GM12864 (cell line): ENCODE measurements around the gene LXN.

Source experiments
- DNase-seq: peaks from one replicate; pipeline ENCODE4 v3.0.0-alpha.2; 2011; ENCODE audit warnings: low read depth
- H3K4me3 ChIP-seq: 2 replicates; pipeline ENCODE4 v1.5.1; 2011; ENCODE audit warnings: mild to moderate bottlenecking, low read depth, low read length, control low read depth
- CTCF ChIP-seq: IDR thresholded peaks from 2 replicates; pipeline ENCODE4 v1.5.1; 2011; ENCODE audit warnings: low read depth, mild to moderate bottlenecking, moderate library complexity, low read length, control low read depth, inconsistent platforms; ENCODE audit errors: missing control alignments

The LXN gene

GRCh38 chr3:158658889-158659288, 13.6 kb downstream of the LXN start:
- no peak overlapping the region for H3K4me3 ChIP-seq
- no peak for TF ChIP-seq CTCF
- DNase-seq, result no peak

- H3K4me3 ChIP-seq, result no peak overlapping the region
- DNase-seq, result no peak
- TF ChIP-seq CTCF, result no peak
These were observed 20.0 kb downstream of the LXN start for GRCh38 chr3:158652463-158652862.

GRCh38 chr3:158651192-158651591, 21.3 kb downstream of the LXN start:
- no peak for DNase-seq
- no peak overlapping the region for H3K4me3 ChIP-seq
- no peak for TF ChIP-seq CTCF

- no peak for DNase-seq
- TF ChIP-seq CTCF, result no peak
- H3K4me3 ChIP-seq, result no peak overlapping the region
These were observed 22.7 kb downstream of the LXN start for GRCh38 chr3:158649791-158650190.

GRCh38 chr3:158644345-158644908, 28.0 kb downstream of the LXN start, which contains the start of gene GFM1:
Gene GFM1, plus strand, starts transcription at chr3:158644527. Its CDS starts 108 bp downstream, at chr3:158644635.
- peak; percentile 99 for TF ChIP-seq CTCF
- H3K4me3 ChIP-seq, result peak within 1 kb of the TSS; percentile 95
- DNase-seq, result peak; percentile 87

- DNase-seq, result no peak
- TF ChIP-seq CTCF, result no peak
- H3K4me3 ChIP-seq, result no peak overlapping the region
These were observed 29.8 kb downstream of the LXN start for GRCh38 chr3:158642474-158643210.

GRCh38 chr3:158642005-158642404, 30.4 kb downstream of the LXN start:
- no peak for TF ChIP-seq CTCF
- no peak for DNase-seq
- H3K4me3 ChIP-seq, result no peak overlapping the region
